Thoracic aorta (tissue), 2 donors: ENCODE results near the gene LGALS12. TPM values are rescaled to one million over a fixed set of nuclear protein-coding genes. Genes with fewer than 3 reads are reported as not detected.
"Not testable (repeated sequence)": the region's sequence is repeated elsewhere in the genome, so short reads cannot be mapped to it uniquely, and the experiment has no call there.

Experiments
- ATAC-seq: fragments of 150-250 bp; one replicate; pipeline ENCODE4 v1.8.0; 2017; ENCODE audit warnings: low read depth; ENCODE audit not compliant: insufficient number of reproducible peaks, low FRiP score
- DNase-seq: peaks from one replicate; pipeline ENCODE4 v3.0.0-alpha.2; 2020; ENCODE audit warnings: low spot score
- H3K27ac ChIP-seq, 2 donors: fragments of 200-600 bp; sonication (generic); 1 replicate in 1 of 2; 2 replicates in 1 of 2; pipeline ENCODE4 v1.5.1; 2016; ENCODE audit warnings: mild to moderate bottlenecking in 2 of 2, moderate library complexity in 2 of 2
- H3K27me3 ChIP-seq: fragments of 200-600 bp; sonication (generic); replicated peaks from 2 replicates; pipeline ENCODE4 v1.6.0; 2016; ENCODE audit warnings: mild to moderate bottlenecking; ENCODE audit not compliant: insufficient read depth
- H3K36me3 ChIP-seq: fragments of 200-600 bp; sonication (generic); one replicate; pipeline ENCODE4 v1.5.1; 2016
- H3K4me1 ChIP-seq, 2 donors: fragments of 200-600 bp; sonication (generic); 1 replicate in 1 of 2; 2 replicates in 1 of 2; pipeline versions ENCODE4 v1.5.1 to v1.6.0; 2016; ENCODE audit warnings: low read depth in 2 of 2, mild to moderate bottlenecking in 1 of 2; ENCODE audit not compliant: control insufficient read depth in 1 of 2
- H3K4me3 ChIP-seq: fragments of 200-600 bp; sonication (generic); 2 replicates; pipeline ENCODE4 v1.5.1; 2016; ENCODE audit warnings: mild to moderate bottlenecking
- H3K9me3 ChIP-seq: fragments of 200-600 bp; sonication (generic); 2 replicates; pipeline ENCODE4 v1.5.1; 2016
- total RNA-seq, 2 donors: library from RNA; depleted of rRNA; stranded (reverse); fragments of >200 nt; gene quantifications; one replicate each; pipeline versions ENCODE4 v1.1.0 to v1.2.3, GENCODE V29; 2016
- TF ChIP-seq, protein P1 (sequence below): fragments of 200-600 bp; sonication (generic); IDR thresholded peaks from one replicate; pipeline ENCODE4 v1.5.1; 2019; ENCODE audit warnings: antibody characterized with exemption

Gene LGALS12
- total RNA-seq, 2 donors from 2014 or later = 0.54 TPM; not detected in 1

DNA sequence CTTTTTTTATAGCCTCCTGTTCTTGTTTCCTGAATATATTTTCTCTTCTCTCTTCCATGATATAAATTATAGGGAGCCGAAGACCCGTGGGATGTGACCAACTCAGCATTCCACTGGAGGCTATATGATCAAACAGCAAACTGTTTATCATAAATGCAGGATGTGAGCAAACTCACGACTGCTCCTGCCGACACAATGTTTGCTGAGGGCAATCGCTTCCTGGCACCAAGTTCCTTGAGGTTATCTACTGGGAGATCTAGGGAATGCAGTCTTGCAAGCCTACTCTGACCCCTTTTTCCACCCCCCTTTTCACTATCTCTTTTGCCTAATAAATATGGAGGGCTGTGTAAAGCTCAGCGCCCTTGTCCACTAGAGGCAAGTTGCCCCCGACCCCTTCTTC lies 17.3 kb downstream of the LGALS12 start:
- TF ChIP-seq, protein P1, sequence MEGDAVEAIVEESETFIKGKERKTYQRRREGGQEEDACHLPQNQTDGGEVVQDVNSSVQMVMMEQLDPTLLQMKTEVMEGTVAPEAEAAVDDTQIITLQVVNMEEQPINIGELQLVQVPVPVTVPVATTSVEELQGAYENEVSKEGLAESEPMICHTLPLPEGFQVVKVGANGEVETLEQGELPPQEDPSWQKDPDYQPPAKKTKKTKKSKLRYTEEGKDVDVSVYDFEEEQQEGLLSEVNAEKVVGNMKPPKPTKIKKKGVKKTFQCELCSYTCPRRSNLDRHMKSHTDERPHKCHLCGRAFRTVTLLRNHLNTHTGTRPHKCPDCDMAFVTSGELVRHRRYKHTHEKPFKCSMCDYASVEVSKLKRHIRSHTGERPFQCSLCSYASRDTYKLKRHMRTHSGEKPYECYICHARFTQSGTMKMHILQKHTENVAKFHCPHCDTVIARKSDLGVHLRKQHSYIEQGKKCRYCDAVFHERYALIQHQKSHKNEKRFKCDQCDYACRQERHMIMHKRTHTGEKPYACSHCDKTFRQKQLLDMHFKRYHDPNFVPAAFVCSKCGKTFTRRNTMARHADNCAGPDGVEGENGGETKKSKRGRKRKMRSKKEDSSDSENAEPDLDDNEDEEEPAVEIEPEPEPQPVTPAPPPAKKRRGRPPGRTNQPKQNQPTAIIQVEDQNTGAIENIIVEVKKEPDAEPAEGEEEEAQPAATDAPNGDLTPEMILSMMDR = no peak
- Histone ChIP-seq H3K36me3 (no peaks in the 10 kb centered on the region), H3K4me1 (no peaks in the 10 kb centered on the region), H3K27me3 (no peaks in the 10 kb centered on the region), H3K27ac (no peak overlapping the region), H3K9me3 (no peaks in the 10 kb centered on the region), H3K4me3 (no peak overlapping the region)
- no peak for ATAC-seq
- DNase-seq = no peak

DNA sequence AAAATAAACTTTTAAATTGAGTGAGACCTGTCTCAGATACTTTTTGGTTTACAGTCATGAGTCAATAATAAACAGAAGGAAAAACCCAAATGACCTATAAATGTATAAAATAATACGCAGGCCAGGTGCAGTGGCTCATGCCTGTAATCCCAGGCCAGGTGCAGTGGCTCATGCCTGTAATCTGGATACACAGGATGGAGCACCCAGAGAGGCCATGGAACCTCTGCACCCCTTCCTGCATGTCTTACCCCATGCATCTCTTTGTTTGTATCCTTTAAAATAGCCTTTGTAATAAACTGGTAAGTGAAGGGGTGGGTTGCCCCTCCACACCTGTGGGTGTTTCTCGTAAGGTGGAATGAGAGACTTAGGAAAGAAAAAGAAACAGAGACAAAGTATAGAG lies 21.8 kb downstream of the LGALS12 start:
- ATAC-seq (no peak), DNase-seq (no peak)
- H3K9me3 ChIP-seq = no peaks in the 10 kb centered on the region
- H3K27ac ChIP-seq = no peak overlapping the region
- no peak overlapping the region for H3K4me3 ChIP-seq
- no peaks in the 10 kb centered on the region for H3K36me3 ChIP-seq
- H3K27me3 ChIP-seq = no peaks in the 10 kb centered on the region
- H3K4me1 ChIP-seq = peaks cover 11 to 15% of the 10 kb centered on the region in 2 donors
- TF ChIP-seq, protein P1 = no peak

DNA sequence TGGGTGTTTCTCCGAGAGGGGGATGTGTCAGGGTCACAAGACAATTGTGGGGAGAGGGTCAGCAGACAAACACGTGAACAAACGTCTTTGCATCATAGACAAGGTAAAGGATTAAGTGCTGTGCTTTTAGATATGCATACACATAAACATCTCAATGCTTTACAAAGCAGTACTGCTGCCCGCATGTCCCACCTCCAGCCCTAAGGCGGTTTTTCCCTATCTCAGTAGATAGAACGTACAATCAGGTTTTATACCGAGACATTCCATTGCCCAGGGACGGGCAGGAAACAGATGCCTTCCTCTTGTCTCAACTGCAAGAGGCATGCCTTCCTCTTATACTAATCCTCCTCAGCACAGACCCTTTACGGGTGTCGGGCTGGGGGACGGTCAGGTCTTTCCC lies 22.3 kb downstream of the LGALS12 start:
- peaks cover 11 to 15% of the 10 kb centered on the region in 2 donors for H3K4me1 ChIP-seq
- H3K27ac ChIP-seq, H3K4me3 ChIP-seq, DNase-seq, H3K9me3 ChIP-seq, ATAC-seq, H3K36me3 ChIP-seq, H3K27me3 ChIP-seq: not testable (repeated sequence)

DNA sequence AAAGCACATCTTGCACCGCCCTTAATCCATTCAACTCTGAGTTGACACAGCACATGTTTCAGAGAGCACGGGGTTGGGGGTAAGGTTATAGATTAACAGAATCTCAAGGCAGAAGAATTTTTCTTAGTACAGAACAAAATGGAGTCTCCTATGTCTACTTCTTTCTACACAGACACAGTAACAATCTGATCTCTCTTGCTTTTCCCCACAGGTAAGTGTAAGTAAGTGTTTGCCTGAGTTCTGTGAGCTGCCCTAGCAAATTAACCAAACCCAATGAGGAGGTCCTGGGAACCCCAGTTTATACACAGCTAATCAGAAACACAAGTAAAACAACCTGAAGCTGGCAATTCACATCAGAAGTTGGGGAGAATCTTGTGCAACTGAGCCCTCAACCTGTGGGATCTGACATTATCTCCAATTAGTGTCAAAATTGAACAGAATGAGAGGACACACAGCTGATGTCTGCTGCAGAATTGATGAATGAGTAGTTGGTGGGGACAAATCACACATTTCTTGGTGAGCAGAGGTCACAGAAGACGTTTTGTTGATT lies 22.9 kb downstream of the LGALS12 start:
- DNase-seq, H3K27ac ChIP-seq, H3K4me3 ChIP-seq, ATAC-seq, H3K9me3 ChIP-seq, H3K27me3 ChIP-seq, H3K36me3 ChIP-seq: not testable (repeated sequence)
- H3K4me1 ChIP-seq = peaks cover 11 to 15% of the 10 kb centered on the region in 2 donors

DNA sequence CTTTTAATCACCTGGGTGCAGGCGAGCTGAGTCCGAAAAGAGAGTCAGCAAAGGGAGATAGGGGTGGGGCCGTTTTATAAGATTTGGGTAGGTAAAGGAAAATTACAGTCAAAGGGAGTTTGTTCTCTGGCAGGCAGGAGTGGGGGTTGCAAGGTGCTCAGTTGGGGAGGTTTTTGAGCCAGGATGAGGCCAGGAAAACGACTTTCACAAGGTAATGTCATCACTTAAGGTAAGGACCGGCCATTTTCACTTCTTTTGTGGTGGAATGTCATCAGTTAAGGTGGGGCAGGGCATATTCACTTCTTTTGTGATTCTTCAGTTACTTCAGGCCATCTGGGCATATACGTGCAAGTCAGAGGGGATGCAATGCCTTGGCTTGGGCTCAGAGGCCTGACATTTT lies 23.5 kb downstream of the LGALS12 start:
- DNase-seq, H3K36me3 ChIP-seq, H3K9me3 ChIP-seq, H3K27ac ChIP-seq, H3K4me3 ChIP-seq, H3K27me3 ChIP-seq, ATAC-seq: not testable (repeated sequence)
- peaks cover 11 to 15% of the 10 kb centered on the region in 2 donors for H3K4me1 ChIP-seq

DNA sequence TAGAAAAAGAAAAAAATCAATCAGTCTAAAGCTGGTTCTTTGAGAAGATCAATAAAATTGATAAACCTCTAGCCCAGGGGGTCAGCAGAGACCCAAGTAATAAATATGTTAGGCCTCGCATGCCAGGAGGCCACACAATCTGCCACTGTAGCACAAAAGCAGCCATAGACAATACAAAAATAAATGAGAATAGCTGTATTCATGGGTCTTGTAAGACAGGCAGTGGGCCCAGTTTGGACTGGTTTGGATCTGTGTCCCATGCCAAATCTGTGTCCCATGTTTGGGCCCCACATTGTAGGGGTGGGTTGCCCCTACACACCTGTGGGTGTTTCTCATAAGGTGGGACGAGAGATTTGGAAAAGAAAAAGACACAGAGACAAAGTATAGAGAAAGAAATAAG lies 24.1 kb downstream of the LGALS12 start:
- no peak overlapping the region for H3K27ac ChIP-seq
- DNase-seq (no peak), ATAC-seq (no peak)
- H3K4me3 ChIP-seq = no peak overlapping the region
- TF ChIP-seq, protein P1 = no peak
- H3K9me3 ChIP-seq = no peaks in the 10 kb centered on the region
- H3K4me1 ChIP-seq = peaks cover 11 to 16% of the 10 kb centered on the region in 2 donors
- no peaks in the 10 kb centered on the region for H3K36me3 ChIP-seq
- no peaks in the 10 kb centered on the region for H3K27me3 ChIP-seq

DNA sequence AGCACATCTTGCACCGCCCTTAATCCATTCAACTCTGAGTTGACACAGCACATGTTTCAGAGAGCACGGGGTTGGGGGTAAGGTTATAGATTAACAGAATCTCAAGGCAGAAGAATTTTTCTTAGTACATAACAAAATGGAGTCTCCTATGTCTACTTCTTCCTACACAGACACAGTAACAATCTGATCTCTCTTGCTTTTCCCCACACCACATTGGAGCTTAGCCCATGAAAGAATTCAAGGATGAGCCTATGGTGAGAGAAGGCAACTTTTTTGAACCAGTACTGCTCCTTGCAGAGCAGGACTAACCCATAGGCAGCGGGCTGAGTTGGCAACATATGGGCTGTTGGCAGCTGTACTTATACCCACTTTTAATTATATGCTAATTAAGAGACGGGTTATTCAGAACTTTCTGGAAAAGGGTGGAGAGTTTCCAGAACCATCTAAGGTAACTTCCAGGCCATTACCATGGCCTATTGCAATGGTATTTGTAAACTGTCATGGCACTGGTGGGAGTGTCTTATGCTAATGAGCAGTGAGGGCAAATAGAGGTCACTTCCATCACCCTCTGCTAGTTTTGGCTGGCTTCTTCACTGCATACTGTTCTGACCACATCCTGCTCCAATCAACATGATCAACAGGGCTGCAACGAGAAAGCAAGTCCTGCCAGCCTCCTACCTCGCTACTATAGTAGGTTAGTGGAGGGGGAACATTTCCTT lies 25.3 kb downstream of the LGALS12 start:
- Histone ChIP-seq H3K27ac (peak overlapping the region; percentile 8 to 56), H3K4me1 (peaks cover 12 to 28% of the 10 kb centered on the region in 2 donors)
- not testable (repeated sequence) for DNase-seq, H3K9me3 ChIP-seq, H3K27me3 ChIP-seq, H3K36me3 ChIP-seq, H3K4me3 ChIP-seq
- peak; percentile 81 for ATAC-seq
